ENCODE measurements around the gene RTN4IP1. TPM values are rescaled to one million over a fixed set of nuclear protein-coding genes. Genes with fewer than 3 reads are reported as not detected.

Gene RTN4IP1
- total RNA-seq, 1 experiment from 2014 or later, result 19.2 TPM

- peaks cover 42% of the 10 kb centered on the region for H3K4me1 Mint-ChIP-seq
- CTCF ChIA-PET, result interaction anchor here (0.6 to 1.4 kb wide), 6 partner anchors 15 to 331 kb away, joined by 3 to 5 read pairs (median 4); no protein-coding TSS in a partner anchor
- ATAC-seq (peak; percentile 98), DNase-seq (ENCODE audit: low spot score) (peak; percentile 26)
- POLR2A ChIA-PET, result interaction anchor here (0.7 kb wide), 1 partner anchor 168 kb away, joined by 3 read pairs; no protein-coding TSS in a partner anchor
- H3K4me3 Mint-ChIP-seq, result peak overlapping the region; percentile 24
- H3K27me3 Mint-ChIP-seq (ENCODE audit: low read depth), result no peaks in the 10 kb centered on the region
- peaks cover 4% of the 10 kb centered on the region; the same call in 1 of the 2 replicates for H3K9me3 Mint-ChIP-seq
- peak overlapping the region; percentile 98 for H3K27ac Mint-ChIP-seq
- H3K36me3 Mint-ChIP-seq, result peaks cover 36% of the 10 kb centered on the region
- TF ChIP-seq KAT7 (CRISPR knock-in tag; IDR thresholded peaks at IDR 0.05; ENCODE audit: borderline replicate concordance), result no peak
- no peak for TF ChIP-seq ZNF263 (CRISPR knock-in tag; IDR thresholded peaks at IDR 0.05; ENCODE audit: low read depth)
- no peak for TF ChIP-seq PRDM15 (CRISPR knock-in tag; IDR thresholded peaks at IDR 0.05)
- peak; percentile 63; the same call in 1 of the 2 replicates for TF ChIP-seq TEAD1 (CRISPR knock-in tag; IDR thresholded peaks at IDR 0.05)
- no peak for TF ChIP-seq GABPB1 (CRISPR knock-in tag; IDR thresholded peaks at IDR 0.05)
- 0 out of 2 replicates have a peak, but pooled peaks have one; percentile 47 for TF ChIP-seq NFE2L1 (CRISPR knock-in tag; IDR thresholded peaks at IDR 0.05)
- TF ChIP-seq TEAD4 (CRISPR knock-in tag; IDR thresholded peaks at IDR 0.05), result no peak
- TF ChIP-seq ZNF425 (CRISPR knock-in tag; conservative IDR thresholded peaks at IDR 0.05), result no peak
- TF ChIP-seq SMAD3 (CRISPR knock-in tag; IDR thresholded peaks at IDR 0.05; ENCODE audit: borderline replicate concordance), result peak; percentile 38; the same call in 1 of the 2 replicates
- TF ChIP-seq ZSCAN18 (CRISPR knock-in tag; IDR thresholded peaks at IDR 0.05), result no peak
- no peak for TF ChIP-seq AR (CRISPR knock-in tag; IDR thresholded peaks at IDR 0.05)
- TF ChIP-seq TP53 (CRISPR knock-in tag; IDR thresholded peaks at IDR 0.05), result no peak
- TF ChIP-seq ZNF512 (CRISPR knock-in tag; IDR thresholded peaks at IDR 0.05; ENCODE audit: borderline replicate concordance), result no peak
- TF ChIP-seq IRF1 (CRISPR knock-in tag; IDR thresholded peaks at IDR 0.05), result no peak
- TF ChIP-seq MAX (CRISPR knock-in tag; IDR thresholded peaks at IDR 0.05), result 0 out of 2 replicates have a peak, but pooled peaks have one; percentile 17
- 0 out of 2 replicates have a peak, but pooled peaks have one; percentile 22 for TF ChIP-seq SP1 (CRISPR knock-in tag; conservative IDR thresholded peaks at IDR 0.05)
- TF ChIP-seq ATF1 (CRISPR knock-in tag; IDR thresholded peaks at IDR 0.05), result no peak
- no peak for TF ChIP-seq CREB1 (CRISPR knock-in tag; IDR thresholded peaks at IDR 0.05)
- no peak for TF ChIP-seq ZNF416 (CRISPR knock-in tag; IDR thresholded peaks at IDR 0.05)
- TF ChIP-seq E2F5 (CRISPR knock-in tag; IDR thresholded peaks at IDR 0.05), result no peak
Measured at GRCh38 chr6:106666282-106667021, 37.2 kb upstream of the RTN4IP1 start.

All from WTC11 (cell line).